ENCODE measurements around the gene SYMPK.

The SYMPK gene

DNA sequence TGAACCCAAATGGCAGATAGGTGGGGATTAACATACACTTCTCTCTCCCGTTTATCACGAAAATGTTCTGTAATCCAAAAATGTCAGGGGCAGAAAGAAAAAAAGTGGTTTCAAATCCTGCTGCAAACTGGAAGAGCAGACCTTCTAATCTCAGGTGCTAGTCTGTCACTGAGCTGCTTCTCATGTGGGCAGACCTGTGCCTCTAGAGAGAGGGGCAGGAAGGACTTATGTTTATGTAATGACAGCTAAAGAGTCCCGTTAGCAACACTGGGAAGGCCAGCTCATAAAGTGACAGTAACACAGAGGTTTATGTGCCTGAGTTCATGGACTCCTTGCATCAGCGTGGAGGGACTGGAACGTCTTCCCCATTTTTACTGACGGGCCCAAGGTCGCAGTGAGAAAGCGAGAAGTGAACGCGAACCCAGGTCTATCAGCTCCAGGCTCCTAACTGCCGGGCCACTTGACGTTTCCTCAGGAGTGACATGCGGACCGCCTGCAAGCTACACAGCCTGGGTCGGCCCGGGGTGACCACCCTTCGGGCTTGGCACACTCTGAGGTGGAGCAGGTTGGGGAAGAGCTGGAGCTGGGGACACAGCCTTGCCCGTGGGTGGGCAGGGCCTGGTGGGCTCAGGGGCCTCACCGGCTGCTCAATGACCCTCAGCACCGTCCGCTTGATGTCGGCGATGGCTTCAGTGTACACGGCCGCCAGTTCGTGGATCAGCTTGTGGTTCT lies 38.2 kb downstream of the SYMPK start:
- DNase-seq: no peak

DNA sequence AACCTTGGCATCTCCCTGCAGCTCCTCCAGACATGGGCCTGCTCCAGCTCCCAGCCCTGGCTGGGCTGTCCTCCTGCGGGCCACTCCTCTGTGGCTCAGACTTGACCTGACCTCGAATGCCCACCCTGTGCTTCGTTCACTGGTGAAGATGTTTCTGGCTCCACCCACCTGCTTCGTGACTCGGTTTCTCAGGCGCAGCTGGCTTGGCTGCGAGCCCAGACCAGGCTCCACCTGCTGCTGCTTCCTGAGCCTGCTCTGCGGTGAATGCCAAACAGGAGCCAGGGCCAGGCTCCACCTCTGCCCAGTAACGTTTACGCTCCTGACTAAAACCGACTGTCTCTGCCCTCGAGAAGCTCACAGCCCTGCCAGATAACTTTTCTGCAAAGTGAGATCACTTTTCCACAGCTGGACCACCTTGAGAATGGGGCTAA lies 38.9 kb downstream of the SYMPK start:
- no peak for DNase-seq

DNA sequence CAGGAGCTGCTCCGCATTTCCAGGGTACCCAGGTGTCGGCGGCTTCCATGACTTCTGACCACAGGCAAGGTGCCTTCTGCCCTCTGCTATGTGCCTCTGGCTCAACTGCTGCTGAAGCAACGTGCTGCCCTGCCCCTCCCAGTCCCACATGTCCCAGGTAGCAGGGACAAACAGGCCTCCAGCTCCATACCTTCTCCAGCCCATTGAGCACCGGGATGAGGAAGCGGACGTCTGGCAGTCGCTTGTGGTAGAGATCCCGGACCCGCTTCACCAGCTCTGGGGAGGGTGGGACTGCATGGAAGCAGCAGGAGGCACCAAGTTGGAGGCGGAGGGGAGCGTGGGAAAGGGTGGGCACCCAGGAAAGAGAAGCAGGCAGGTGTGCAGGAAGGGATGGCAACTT lies 39.8 kb downstream of the SYMPK start:
- DNase-seq: no peak

DNA sequence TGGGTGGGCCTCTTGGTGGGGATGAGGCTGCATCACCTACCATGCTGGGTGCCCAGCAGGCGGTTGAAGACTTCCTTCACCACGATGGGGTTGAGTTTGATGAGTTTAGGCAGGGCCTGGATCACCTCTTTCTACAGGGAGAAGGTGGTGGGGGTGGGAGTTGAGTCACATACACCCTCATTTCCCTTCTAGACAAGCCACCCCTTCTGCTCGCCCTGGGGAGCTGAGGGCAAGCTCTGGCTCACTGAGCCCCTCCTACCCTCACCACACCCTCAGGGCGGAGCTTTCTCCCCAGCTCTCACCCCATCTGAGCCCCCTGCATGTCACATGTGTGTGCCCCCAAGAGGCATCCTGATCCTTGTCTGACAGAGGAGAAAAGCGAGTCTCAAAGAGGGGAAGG lies 40.2 kb downstream of the SYMPK start:
- no peak for DNase-seq

DNA sequence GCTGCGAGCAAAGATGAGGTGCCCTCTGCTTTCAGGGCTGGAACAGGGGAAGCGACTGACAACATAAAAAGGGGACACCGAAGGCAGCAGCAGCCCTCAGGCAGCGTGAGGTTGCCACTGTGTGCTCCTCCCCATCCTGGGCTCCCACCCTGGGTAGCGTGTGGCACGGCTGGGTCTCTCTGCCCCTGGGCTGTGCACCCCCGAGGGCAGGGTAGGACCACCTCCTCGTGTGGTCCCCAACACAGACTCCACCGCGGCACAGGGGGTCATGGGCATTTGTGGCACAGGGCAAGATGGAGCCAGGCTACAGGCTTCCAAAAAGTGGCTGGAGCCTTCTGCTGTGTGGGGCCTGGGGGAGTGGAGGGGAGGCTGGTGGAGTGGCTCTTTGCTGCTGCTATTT lies 41.4 kb downstream of the SYMPK start:
- DNase-seq: no peak

DNA sequence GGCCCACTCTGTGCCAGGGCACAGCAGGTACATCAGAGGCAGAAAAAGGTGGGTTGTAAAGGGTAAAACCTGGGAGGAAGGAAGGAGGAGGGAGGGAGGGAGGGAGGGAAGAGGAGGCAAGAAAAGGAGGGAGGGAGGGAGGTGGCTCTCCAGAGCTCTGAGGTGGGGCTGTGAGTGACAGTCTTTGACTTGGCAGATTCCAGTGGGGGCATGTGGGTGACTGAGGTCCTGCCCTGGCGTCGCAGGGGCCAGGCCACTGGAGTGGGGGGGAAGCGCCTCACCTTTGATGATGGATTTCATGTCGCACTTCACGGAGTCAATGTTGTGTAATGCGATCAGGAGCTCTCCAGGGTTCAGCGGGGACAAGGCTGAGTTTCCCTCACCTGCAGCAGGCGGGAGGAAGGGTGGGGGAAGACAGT lies 41.8 kb downstream of the SYMPK start:
- no peak for DNase-seq

DNA sequence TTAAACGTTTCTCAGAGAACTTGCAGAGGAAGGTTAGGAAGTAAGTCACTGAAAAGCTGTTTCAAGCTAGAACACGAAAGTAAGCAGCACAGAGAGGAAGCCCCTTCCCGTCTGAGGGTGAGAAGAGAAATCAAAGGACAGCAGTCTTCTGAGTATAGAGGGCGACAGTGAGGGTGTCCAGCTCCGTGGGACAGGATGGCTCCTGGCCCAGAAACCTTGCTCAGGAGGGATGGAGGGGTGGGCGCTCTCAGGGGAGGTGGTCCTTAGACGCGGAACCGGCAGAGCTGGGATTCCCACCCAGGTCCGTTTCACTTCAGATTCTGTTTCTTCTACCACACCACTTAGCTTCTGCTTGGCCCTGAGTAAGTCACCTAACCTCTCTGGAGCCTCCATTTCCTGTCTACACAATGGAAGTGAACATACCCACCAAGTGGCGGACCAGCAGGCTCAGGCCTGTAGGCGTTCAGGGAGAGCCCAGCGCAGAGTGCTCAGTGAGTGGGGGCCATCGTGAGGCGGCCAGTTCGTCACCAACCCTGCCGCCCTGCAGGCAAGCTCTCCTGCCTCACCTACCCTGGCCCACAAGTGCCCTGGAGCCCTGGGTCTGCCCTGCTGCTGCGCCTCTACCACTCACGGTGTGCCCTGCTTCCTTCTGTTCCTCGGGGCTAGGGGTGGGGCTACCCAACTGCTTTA lies 42.4 kb downstream of the SYMPK start:
- DNase-seq: no peak

DNA sequence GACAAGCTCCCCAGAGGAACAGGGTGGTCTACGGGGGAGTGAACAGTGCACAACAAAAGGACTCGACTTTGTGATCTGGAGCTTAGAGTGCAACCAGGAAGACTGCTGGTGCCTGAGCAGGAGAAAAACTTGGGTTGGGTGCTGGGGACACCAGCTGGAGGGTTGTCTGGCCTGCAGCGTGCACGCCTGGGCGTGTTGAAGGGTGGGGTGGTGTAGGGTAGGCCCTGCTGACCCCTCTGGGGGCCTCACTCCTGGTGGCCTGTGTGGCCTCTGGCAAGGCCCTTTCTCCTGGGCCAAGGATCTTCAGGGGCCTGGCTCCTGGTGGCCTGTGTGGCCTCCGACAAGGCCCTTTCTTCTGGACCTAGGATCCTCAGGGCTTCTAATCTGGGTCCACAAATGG lies 43.2 kb downstream of the SYMPK start:
- DNase-seq: no peak

DNA sequence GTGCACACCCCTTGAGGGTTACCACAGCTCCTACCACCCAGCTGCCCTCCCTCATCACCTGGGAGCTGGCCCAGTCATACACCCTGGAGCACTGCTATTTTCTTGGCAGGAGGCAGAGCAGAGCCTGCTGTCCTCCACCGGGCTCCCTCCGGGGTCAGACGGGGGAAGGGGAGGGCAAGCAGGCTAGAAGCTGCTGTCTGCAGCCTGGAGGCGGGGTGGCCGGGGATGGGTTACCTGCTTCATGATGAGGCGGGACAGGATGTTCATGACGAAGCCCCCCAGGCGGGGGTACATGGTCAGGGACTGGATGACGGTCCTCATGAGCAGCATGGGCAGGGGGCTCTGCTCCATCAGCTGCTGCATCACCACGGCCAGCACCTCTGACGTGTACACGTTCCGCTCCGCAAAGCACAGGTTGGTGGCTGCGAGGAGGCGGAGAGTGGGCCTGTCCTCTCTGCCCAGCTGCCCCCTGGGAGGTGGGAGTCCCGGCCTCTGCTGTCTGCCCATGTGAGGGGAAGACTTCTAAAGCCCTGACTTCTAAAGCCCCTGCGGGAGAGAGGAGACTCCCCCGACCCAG lies 45.1 kb downstream of the SYMPK start:
- DNase-seq: no peak

DNA sequence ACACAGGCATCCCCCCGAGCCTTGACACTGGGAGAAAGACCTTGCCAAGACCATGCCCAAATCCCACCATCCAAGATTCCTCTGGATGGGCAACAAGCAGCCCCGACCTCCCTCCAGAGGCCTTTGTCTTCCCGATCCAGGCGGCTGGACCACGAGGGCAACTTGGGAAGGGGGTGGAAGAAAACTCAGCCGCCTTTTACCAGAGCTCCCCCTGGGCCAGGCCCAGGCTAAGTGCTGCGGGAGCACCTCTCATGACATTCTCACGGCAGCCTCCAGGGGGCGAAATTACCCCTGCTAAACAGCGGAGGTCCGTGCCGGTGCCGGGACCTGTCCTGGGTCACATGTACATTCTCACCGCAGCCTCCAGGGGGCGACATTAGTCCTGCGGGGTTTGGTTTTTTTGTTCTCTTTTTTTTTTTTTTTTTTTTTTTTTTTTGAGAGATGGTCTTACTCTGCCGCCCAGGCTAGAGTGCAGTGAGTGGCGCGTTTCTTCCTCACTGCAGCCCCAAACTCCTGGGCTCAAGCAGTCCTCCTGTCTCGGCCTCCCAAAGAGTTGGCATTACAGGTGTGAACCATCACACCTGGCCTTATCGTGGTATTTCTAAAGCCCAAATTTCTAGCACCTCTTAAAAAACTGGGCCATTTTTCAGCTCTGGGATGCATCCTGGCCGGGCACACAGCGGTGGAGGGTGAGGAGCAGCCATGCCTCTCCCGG lies 45.8 kb downstream of the SYMPK start:
- DNase-seq: peak; percentile 80

DNA sequence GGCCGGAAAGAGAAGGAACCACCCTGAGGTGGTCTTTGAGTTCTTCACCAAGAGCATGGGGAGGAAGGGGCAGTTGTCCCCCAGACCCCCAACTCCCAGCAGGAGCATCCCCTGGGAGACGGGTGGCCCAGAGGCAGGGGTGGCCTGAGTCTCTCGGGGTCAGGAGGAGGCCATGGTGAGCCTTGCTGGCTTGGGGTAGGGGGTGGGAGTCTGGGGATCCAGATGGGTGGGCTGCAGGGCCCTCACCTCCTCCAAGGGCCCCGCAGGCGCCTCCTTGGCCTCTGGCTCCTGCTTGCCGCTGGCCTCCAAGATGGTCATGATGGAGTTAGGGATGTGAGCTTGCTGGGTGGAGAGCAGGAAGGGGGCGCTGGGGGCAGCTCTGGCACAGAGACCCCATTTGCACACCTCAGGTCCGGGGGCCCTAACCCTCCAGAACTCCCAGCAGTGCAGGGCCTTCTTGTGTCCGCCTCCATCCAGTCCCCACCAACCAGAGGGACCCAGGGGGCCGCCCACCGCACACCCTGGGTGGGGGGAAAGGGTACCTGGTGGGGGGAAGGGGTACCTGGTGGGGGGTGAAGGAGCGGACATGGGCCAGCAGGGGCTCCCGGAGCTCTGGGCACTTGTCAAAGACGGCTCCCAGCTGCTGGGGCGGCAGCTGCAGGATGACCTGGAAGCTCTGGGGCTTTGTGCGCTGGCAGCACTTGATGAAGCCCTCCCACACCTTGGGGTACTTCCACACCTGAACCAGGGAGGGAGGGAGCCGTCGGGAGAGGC lies 46.5 kb downstream of the SYMPK start:
- no peak for DNase-seq

DNA sequence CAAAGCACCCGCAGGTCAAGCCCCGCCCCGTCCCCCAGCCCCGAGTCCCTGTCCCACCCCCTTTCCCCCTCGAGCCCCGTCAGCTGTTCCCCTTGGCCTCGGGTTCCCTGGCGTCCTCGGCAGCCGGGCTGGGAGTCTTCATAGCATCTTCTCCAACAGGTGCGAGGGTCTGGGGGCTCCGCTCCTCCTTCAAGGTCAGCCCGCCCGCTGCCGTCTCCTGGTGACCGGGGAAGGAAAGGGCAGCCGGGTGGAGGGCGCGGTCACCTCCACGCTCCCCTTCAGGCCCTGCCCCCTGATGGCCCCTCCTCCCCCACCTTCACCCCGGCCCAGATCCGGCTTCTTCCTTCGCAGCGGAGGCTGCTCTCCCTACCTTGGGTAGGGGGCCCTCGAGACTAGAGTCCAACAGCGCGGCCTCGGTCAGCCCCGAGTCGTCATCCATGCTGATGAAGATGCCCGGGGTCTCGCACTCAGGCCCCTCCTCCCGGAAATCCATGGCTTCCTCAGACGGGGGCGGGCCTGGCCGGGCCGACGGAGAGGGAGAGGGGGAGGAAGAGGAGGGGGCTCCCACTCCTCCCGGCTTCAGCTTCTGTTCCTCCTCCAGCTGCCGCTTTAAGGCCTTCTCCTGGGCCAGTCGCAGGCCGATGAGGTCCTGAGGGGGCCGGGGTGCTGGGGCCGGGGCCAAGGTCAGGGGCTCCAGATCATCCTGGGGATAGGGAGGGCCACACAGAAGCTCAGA lies 47.3 kb downstream of the SYMPK start:
- DNase-seq: no peak

DNA sequence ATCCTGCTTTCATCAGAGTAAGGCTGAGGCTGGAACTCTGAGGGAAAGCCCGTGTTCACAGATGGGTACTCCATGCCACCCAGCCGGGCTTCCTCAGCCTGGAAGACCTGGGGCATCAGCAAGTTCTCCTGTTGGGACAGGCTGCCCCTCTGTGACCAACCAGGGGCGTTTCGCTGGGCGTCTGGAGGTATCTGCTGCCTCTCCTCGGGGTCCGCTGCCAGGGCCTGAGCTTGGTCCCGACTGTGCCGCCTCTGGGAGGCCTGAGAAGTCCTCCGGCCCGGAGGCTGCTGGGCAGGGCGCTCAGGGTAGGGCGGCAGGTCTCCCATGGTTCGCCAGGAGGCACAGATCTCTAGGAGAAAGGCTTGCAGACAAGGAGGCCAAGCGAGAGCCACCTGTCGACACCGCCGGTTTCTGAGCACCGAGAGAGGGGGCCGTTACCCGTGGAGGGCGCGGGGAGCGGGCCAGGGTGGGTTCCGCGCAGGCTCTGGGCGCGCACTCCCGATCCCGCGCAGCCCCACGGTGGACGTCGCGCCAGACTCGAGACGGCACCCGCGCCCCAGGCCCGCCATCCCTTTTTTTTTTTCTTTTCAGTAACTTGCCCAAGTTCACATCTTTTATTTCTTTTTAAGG lies 48.0 kb downstream of the SYMPK start, which contains the start of gene RSPH6A:
Gene RSPH6A, minus strand, starts transcription at position 458 of the 630 bp plus-strand sequence. Its CDS starts 132 bp downstream, at position 326.
- DNase-seq: no peak

DNA sequence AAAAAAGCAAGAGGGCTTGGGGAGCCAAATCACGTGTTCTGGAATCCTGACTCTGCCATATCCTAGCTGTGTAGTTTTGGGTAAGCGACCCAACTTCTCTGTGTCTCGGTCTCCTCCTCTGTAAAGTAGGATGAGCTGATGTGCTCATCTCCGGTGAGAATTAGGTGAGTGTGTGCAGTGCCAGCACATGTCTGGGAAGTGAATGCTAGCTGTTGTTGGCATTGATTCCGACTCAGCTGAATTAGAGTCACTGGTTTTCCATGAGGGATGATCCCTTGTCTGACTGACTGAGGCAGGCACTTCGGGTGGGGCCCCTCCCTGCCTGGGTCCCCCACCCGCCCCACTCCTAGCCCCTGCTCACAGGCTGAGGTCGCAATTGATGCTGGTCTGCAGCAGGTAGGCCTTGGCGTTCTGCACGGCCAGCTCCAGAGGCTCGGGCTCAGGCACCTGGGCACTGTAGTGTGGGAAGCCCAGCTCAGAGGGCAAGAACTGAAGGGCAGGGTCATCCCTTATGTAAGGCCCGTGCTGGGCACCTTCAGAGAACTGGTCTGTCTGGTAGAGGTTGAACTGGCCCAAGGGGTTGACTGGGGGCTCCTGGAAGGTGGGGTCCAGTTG lies 48.7 kb downstream of the SYMPK start:
- DNase-seq: no peak

DNA sequence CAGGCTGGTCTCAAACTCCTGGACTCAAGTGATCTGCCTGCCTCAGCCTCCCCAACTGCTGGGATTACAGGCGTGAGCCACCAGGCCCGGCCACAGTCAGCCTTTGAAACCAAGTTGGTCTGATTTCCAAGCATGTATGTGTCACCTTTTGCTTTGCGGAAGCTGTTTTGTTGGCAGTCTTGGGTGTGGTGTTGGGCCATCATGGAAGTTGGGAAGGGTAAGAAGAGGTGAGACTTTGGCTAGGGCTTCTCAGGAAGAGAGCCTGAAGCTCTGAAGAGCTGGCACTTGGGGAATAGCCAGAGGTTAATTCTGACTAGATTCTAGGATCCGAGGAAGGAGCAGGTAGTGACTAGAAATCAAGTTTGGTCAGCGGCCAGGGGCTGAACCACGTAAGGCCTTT lies 50.6 kb downstream of the SYMPK start:
- DNase-seq: no peak

DNA sequence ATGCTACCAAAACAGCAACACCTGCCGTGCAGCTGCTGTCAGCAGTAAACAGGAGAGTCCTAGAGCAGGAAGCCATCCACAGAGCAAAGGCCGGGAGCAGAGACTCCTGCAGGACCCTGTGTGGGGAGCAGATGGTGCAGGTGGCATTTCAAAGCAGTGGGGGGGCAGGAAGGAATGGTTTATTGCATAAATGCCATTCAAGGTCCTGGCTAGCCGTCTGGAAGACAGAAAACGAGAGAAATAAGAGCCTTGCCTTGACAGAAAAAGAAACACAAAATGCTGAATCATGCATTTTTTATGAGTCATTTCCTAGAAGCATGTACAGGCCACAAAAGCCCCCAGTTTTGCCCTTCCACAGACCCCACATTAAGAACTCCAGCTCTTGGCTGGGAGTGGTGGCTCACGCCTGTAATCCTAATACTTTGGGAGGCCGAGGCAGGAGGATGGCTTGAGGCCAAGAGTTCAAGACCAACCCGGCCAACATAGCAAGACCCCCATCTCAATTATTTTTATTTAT lies 53.2 kb downstream of the SYMPK start:
- DNase-seq: peak; percentile 68

DNA sequence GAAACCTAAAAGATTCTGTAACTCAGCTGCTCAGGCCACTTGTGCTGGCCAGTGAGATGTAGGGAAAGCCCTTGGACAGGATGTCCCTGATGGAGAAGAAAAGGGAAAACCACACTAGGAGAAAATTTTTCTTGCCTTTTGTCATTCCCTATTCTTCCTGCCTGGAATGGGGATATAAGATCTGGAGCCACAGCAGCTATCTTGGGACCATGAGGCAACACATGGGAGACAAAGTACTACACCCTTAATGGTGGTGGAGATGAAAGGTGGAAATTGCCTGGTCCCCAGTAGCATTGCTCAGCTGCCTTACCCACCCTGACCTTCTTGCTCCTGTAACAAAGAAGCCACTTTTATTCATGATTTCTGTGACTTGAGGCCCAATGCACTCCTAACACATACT lies 57.2 kb downstream of the SYMPK start:
- DNase-seq: no peak

DNA sequence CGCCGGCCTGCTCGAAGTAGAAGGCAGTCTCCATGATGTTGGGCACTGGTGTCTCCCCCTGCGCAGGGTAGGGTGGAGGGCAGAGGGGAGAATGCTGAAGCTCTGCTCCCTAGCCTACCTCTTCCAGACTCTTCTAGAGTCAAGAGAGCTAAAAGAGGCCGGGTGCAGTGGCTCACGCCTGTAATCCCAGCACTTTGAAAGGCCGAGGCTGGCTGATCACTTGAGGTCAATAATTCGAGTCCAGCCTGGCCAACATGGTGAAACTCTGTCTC lies 58.1 kb downstream of the SYMPK start:
- DNase-seq: no peak

DNA sequence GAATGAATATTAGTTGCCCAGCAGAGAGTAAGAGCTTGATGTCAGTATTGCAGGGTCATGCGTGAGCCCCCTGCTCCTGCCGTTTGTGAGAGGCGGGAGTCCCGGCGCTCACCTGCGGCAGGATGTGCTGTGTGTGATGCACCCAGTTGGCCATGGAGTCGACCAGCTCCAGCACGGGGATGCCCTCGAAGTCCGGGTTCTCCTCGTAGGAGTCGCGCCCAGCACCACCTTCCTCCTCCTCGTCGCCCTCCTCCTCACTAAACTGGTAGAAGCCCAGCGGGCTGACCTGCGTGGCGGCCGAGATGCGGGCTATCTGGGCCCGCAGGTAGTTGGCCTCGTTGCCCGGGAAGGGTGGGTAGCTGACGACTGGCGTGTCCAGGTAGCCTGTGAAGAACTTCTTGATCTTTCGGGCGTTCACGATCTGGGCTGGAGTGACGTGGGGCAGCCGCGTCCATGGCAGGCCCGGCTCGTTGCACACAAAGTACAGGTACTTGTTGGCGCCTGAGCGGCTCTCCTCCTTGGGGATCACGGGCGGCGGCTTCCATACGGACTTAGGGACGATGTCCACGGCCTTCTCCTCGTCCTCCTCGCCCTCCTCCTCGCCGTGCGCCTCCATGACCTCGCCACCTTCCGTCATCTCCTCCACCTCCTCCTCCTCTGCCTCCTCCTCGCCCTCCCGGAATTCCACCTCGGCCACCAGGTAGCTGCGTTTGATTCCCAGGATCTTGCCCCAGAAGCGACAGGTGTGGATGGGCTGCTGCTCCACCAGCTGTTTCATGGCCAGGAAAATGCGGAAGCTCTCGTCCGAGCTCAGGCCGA lies 58.6 kb downstream of the SYMPK start:
- no peak for DNase-seq

DNA sequence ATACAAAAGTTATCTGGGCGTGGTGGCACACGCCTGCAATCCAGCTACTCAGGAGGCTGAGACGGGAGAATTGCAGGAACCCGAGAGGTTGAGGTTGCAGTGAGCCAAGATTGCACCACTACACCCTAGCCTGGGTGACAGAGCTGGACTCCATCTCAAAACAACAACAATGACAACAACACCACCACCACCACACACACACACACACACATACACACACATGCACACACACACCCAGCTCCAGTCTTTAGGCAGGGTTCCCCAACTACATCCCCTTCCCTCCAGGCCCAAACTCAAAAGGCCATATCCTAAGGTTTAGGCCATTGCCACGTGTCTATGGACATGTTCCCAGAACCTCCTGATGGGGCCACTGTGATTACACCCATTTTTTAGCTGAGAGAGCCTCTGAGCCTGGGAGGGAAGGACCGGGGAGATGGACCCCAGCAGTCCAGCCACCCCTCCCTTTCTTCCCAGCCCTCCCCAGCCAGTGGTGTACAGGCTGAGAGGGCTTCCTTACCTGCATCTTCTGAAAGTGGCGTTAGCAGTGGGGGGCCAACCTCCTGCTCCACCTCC lies 61.3 kb downstream of the SYMPK start:
- no peak for DNase-seq

All from GF-D8 (cell line).